K562 (cell line): ENCODE measurements around the gene RXYLT1. TPM values are rescaled to one million over a fixed set of nuclear protein-coding genes. Genes with fewer than 3 reads are reported as not detected.
A peak's percentile ranks its signal among the peaks of the same experiment; 100 is the strongest.

ENCODE experiments used
- ARNT ChIP-seq, 2 experiments: fragments of 450-650 bp; IDR thresholded peaks; 2 replicates each; pipeline ENCODE4 v1.6.1; 2016; ENCODE audit warnings: mild to moderate bottlenecking in 1 of 2
- ATF7 ChIP-seq: fragments of 450-650 bp; IDR thresholded peaks from 2 replicates; pipeline ENCODE4 v1.7.1; 2014; ENCODE audit warnings: mild to moderate bottlenecking, moderate library complexity
- BRD4 ChIP-seq: fragments of 200-600 bp; sonication (generic); IDR thresholded peaks from 2 replicates; pipeline ENCODE4 v1.6.1; 2017; ENCODE audit warnings: inconsistent platforms
- E2F6 ChIP-seq, 2 experiments: IDR thresholded peaks; 2 replicates each; pipeline ENCODE4 v1.6.1; 2011; ENCODE audit warnings: borderline replicate concordance in 1 of 2, control low read depth in 1 of 2, low read depth in 1 of 2, low read length in 1 of 2, mild to moderate bottlenecking in 1 of 2, mixed read lengths in 1 of 2, moderate library complexity in 1 of 2; ENCODE audit not compliant: insufficient read depth in 1 of 2, insufficient read length in 1 of 2, poor library complexity in 1 of 2, severe bottlenecking in 1 of 2; ENCODE audit errors: extremely low read depth in 1 of 2
- EGR1 ChIP-seq: fragments of 450-650 bp; conservative IDR thresholded peaks from 2 replicates; pipeline ENCODE4 v1.6.1; 2017; ENCODE audit warnings: mild to moderate bottlenecking
- ELK3 ChIP-seq: fragments of 450-650 bp; formaldehyde crosslinking; IDR thresholded peaks from 2 replicates; pipeline ENCODE4 v1.4.0; 2020; ENCODE audit warnings: mild to moderate bottlenecking
- KDM5B ChIP-seq: fragments of 200-600 bp; sonication (generic); IDR thresholded peaks from 2 replicates; pipeline ENCODE4 v1.6.1; 2012; ENCODE audit warnings: low read depth, mild to moderate bottlenecking, moderate library complexity, low read length, control low read depth, inconsistent platforms; ENCODE audit not compliant: insufficient replicate concordance
- PRDM10 ChIP-seq: fragments of 450-650 bp; IDR thresholded peaks from 2 replicates; pipeline ENCODE4 v1.6.1; 2018; ENCODE audit not compliant: partially characterized antibody
- RNF2 ChIP-seq: sonication (generic); IDR thresholded peaks from 2 replicates; pipeline ENCODE4 v1.6.1; 2016
- SRF ChIP-seq, 2 experiments: fragments of 250-450, 450-650 bp in 1 of 2; sonication (Bioruptor Pico) in 1 of 2; sonication (generic) in 1 of 2; formaldehyde crosslinking; IDR thresholded peaks; 2 replicates each; pipeline versions ENCODE4 v1.5.0 to v1.5.1; 2020 to 2022; ENCODE audit warnings: mild to moderate bottlenecking in 1 of 2, missing genetic modification reagents in 1 of 2
- STAT5B ChIP-seq: fragments of 250-450 bp; sonication (Bioruptor Pico); IDR thresholded peaks from 2 replicates; pipeline ENCODE4 v1.8.0; 2021; ENCODE audit warnings: mild to moderate bottlenecking, inconsistent platforms
- UBTF ChIP-seq, 2 experiments: IDR thresholded peaks; 2 replicates each; pipeline ENCODE4 v1.6.1; 2012; ENCODE audit warnings: improper control_type of control experiment in 2 of 2, low read depth in 2 of 2, low read length in 2 of 2, borderline replicate concordance in 1 of 2
- ZBTB7A ChIP-seq: IDR thresholded peaks from 2 replicates; pipeline ENCODE4 v1.6.1; 2011; ENCODE audit warnings: low read depth, mild to moderate bottlenecking, low read length, moderate library complexity, borderline replicate concordance; ENCODE audit not compliant: control insufficient read depth
- polyA plus RNA-seq, 8 experiments: library from polyadenylated mRNA; depleted of rRNA in 4 of 8; stranded (reverse) in 5 of 8; unstranded in 3 of 8; fragments of >200 nt; fragmentation: Nextera tagmentation in 2 of 8; fragmentation: Illumina TruSeq in 1 of 8; extraction: Ambion mirVana in 2 of 8; extraction: Trizol in 1 of 8; gene quantifications; 2 replicates each; pipeline versions ENCODE4 v1.2.1 to v1.2.3, GENCODE V29; 2011 to 2014; ENCODE audit warnings: inconsistent platforms in 1 of 8, missing spikeins in 1 of 8
- total RNA-seq, 7 experiments: library from RNA; depleted of rRNA in 6 of 7; stranded (reverse); fragments of >200 nt in 6 of 7; fragmentation: Illumina TruSeq in 2 of 7; extraction: Trizol in 2 of 7; gene quantifications; 2 replicates each; pipeline versions ENCODE4 v1.2.1 to v1.2.3, GENCODE V29; 2011 to 2021; ENCODE audit warnings: low replicate concordance in 1 of 7

The RXYLT1 gene
- total and polyA plus RNA-seq, 9 of the 15 experiments (the other 6 are each of a cell fraction or from before 2014, with no cell fraction given), result 6.7 to 26.5 (median 20.9) TPM

DNA sequence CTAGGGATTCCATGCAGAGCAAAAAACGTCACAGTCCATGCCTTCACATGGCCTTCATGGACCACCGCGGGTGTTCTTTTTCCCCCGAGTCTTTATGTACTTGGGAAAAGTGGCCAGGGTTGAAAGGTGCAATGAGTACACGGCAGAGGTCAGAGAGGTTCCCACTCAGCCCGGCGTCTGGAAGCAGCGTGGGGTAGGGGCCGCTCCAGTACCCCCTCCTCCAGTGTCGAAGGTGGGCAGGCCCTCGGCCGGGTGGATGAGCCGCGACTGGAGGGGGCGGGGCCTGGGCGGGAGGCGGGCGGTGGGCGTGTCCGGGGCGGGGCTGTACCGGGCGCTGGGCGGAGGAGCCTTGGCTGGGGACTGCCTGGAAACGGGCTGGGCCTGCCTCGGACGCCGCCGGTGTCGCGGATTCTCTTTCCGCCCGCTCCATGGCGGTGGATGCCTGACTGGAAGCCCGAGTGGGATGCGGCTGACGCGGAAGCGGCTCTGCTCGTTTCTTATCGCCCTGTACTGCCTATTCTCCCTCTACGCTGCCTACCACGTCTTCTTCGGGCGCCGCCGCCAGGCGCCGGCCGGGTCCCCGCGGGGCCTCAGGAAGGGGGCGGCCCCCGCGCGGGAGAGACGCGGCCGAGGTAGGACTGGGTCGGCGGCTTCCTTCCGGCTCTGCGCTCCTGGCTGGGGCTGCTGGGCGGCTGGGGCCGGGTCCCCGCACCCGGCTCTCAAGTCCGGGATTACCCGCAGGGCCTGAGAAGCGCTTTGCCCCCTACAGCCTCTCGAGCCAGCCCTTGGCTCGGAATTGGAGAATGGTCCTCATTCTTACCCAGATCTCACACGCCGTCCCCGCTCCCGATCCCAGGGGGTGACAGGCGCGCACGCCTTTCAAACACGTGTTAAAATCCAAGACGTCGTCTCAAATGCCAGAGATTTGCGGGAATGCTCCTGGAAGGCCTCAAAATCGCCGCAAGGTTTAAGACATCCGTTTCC, at the start of gene RXYLT1 (continued):
- TF ChIP-seq PRDM10 (peak; percentile 78), RNF2 (no peak), KDM5B (peak; percentile 79), BRD4 (0 out of 2 replicates have a peak, but pooled peaks have one; percentile 35), E2F6 (IDR thresholded peaks at IDR 0.05; ENCODE audit: borderline replicate concordance in 1 of 2, extremely low read depth in 1 of 2, insufficient read depth in 1 of 2, insufficient read length in 1 of 2, low read depth in 1 of 2, low read length in 1 of 2, poor library complexity in 1 of 2, severe bottlenecking in 1 of 2) (peak; percentile 69 to 70), STAT5B (no peak), EGR1 (peak; percentile 26; the same call in 1 of the 2 replicates), ATF7 (peak; percentile 59; the same call in 1 of the 2 replicates), SRF (CRISPR knock-in tag; IDR thresholded peaks at IDR 0.05) (no peak), ELK3 (CRISPR knock-in tag) (no peak), ARNT (IDR thresholded peaks at IDR 0.05) (no peak), ZBTB7A (peak; percentile 28; the same call in 1 of the 2 replicates), UBTF (IDR thresholded peaks at IDR 0.05; ENCODE audit: borderline replicate concordance in 1 of 2, low read depth in 2 of 2, low read length in 2 of 2) (peak; percentile 69 to 84; a peak in 3 of 4 replicates)
